Measurements from ENCODE around the gene TOX2.
A peak's percentile ranks its signal among the peaks of the same experiment; 100 is the strongest.

The TOX2 gene

GRCh38 chr20:44010162-44010704 is 95.6 kb downstream of the TOX2 start (continued):
- TF ChIP-seq ZNF548 (tag by site-specific recombination; IDR thresholded peaks at IDR 0.05) = no peak

- CTCF ChIA-PET = interaction anchor here (0.5 to 1.3 kb wide), 3 partner anchors 36 to 764 kb away, joined by 3 to 5 read pairs (median 4); no protein-coding TSS in a partner anchor
- Histone ChIP-seq H3K4me1 (ENCODE audit: control insufficient read depth, insufficient read depth, low read length) (peaks cover 50% of the 10 kb centered on the region), H3K36me3 (ENCODE audit: control insufficient read depth in 2 of 2, insufficient read depth in 1 of 2, low read length in 2 of 2) (no peaks in the 10 kb centered on the region), H3K27ac (ENCODE audit: extremely low read depth, low read depth, low read length) (no peak overlapping the region; the same call in 1 of the 2 replicates), H3K4me3 (ENCODE audit: low read depth, low read length) (no peak overlapping the region), H3K9me3 (ENCODE audit: control insufficient read depth, insufficient read depth, low read depth, low read length) (no peaks in the 10 kb centered on the region)
- POLR2A ChIA-PET = interaction anchor here (0.7 kb wide), 2 partner anchors 237 to 344 kb away, joined by 3 to 4 read pairs; no protein-coding TSS in a partner anchor
- TF ChIP-seq ZNF221 (tag by site-specific recombination; IDR thresholded peaks at IDR 0.05; ENCODE audit: borderline replicate concordance) (no peak), ZNF596 (tag by site-specific recombination; IDR thresholded peaks at IDR 0.05) (no peak), ZBTB21 (tag by site-specific recombination; IDR thresholded peaks at IDR 0.05) (no peak), MYNN (tag by site-specific recombination; IDR thresholded peaks at IDR 0.05; ENCODE audit: borderline replicate concordance) (no peak), ZNF24 (tag by site-specific recombination; IDR thresholded peaks at IDR 0.05) (no peak), SETDB1 (IDR thresholded peaks at IDR 0.05; ENCODE audit: insufficient read length, low read length) (no peak), ZNF311 (tag by site-specific recombination; IDR thresholded peaks at IDR 0.05; ENCODE audit: borderline replicate concordance) (no peak), ZBTB10 (tag by site-specific recombination; IDR thresholded peaks at IDR 0.05) (no peak), ZNF112 (tag by site-specific recombination; IDR thresholded peaks at IDR 0.05) (no peak), ZNF121 (tag by site-specific recombination; IDR thresholded peaks at IDR 0.05) (no peak), ZNF621 (tag by site-specific recombination; IDR thresholded peaks at IDR 0.05) (no peak), ZFP41 (tag by site-specific recombination; IDR thresholded peaks at IDR 0.05; ENCODE audit: borderline replicate concordance) (no peak), ZEB2 (tag by site-specific recombination; IDR thresholded peaks at IDR 0.05) (no peak), ZNF280D (tag by site-specific recombination; IDR thresholded peaks at IDR 0.05) (no peak), ZBTB8A (tag by site-specific recombination; IDR thresholded peaks at IDR 0.05) (0 out of 2 replicates have a peak, but pooled peaks have one; percentile 20), ZBTB1 (tag by site-specific recombination; IDR thresholded peaks at IDR 0.05) (no peak), GLI2 (tag by site-specific recombination; IDR thresholded peaks at IDR 0.05; ENCODE audit: borderline replicate concordance, low read depth) (no peak), ZBTB48 (tag by site-specific recombination; IDR thresholded peaks at IDR 0.05) (peak; percentile 90), ZBTB17 (tag by site-specific recombination; IDR thresholded peaks at IDR 0.05) (peak; percentile 57), SCRT1 (tag by site-specific recombination; IDR thresholded peaks at IDR 0.05; ENCODE audit: borderline replicate concordance) (peak; percentile 82), PRDM10 (tag by site-specific recombination; IDR thresholded peaks at IDR 0.05) (peak; percentile 14; the same call in 1 of the 2 replicates), ZNF366 (tag by site-specific recombination; conservative IDR thresholded peaks at IDR 0.05) (peak; percentile 21; the same call in 1 of the 2 replicates), ZNF600 (tag by site-specific recombination; IDR thresholded peaks at IDR 0.05) (peak; percentile 18; the same call in 1 of the 2 replicates), ATF2 (tag by site-specific recombination; IDR thresholded peaks at IDR 0.05; ENCODE audit: low read depth) (no peak)
These were observed 96.7 kb downstream of the TOX2 start for GRCh38 chr20:44011251-44011940.

All from HEK293 (cell line).